Activated CD8-positive, alpha-beta T cell treated with anti-CD3 and anti-CD28 coated beads for 36 hours (primary cell): ENCODE results near the gene SLC24A5. TPM values are rescaled to one million over a fixed set of nuclear protein-coding genes. Genes with fewer than 3 reads are reported as not detected.

ENCODE experiments used
- ATAC-seq: fragments of 200-7000 bp; cut with Tn5 transposase; one replicate; pipeline ENCODE4 v1.10.0; 2021; ENCODE audit warnings: mild to moderate bottlenecking, moderate library complexity
- CTCF ChIA-PET: fragments of 350-600 bp; sonication (Branson Sonifier 250); formaldehyde crosslinking; loops from one replicate; lab custom pipeline; 2021; ENCODE audit warnings: antibody characterized with exemption; lab: Charles Lee
- POLR2A ChIA-PET: fragments of 350-600 bp; sonication (Branson Sonifier 250); formaldehyde crosslinking; loops from one replicate; lab custom pipeline; 2021; ENCODE audit warnings: antibody characterized with exemption; lab: Charles Lee
- DNase-seq: peaks from one replicate; pipeline ENCODE4 v3.0.0-alpha.2; 2020
- H3K27ac Mint-ChIP-seq: one replicate; pipeline ENCODE4 v1.8.0; 2021; ENCODE audit warnings: mild to moderate bottlenecking, mixed read lengths
- H3K27me3 Mint-ChIP-seq: one replicate; pipeline ENCODE4 v1.8.0; 2021; ENCODE audit warnings: mixed read lengths
- H3K36me3 Mint-ChIP-seq: one replicate; pipeline ENCODE4 v1.8.0; 2021; ENCODE audit warnings: low read depth, mixed read lengths
- H3K4me1 Mint-ChIP-seq: one replicate; pipeline ENCODE4 v1.8.0; 2021; ENCODE audit warnings: low read depth, mixed read lengths
- H3K4me3 Mint-ChIP-seq: one replicate; pipeline ENCODE4 v1.8.0; 2021; ENCODE audit warnings: mild to moderate bottlenecking, moderate library complexity, mixed read lengths
- H3K9me3 Mint-ChIP-seq: one replicate; pipeline ENCODE4 v1.8.0; 2021; ENCODE audit warnings: mixed read lengths
- CTCF ChIP-seq: fragments of 200-600 bp; IDR thresholded peaks from one replicate; pipeline ENCODE4 v1.8.0; 2022; ENCODE audit warnings: antibody characterized with exemption, mild to moderate bottlenecking
- intact Hi-C: fragments of 100-400 bp; cut with micrococcal nuclease; formaldehyde crosslinking; loops from one replicate; pipeline ENCODE4 v1.10.0; 2022
- total RNA-seq, 2 experiments: library from RNA; stranded (reverse); gene quantifications; one replicate each; pipeline ENCODE4 v1.2.3, GENCODE V29; 2021

Gene SLC24A5
- total RNA-seq, 2 experiments from 2014 or later: not detected

GRCh38 chr15:48089702-48090101 is 31.1 kb upstream of the SLC24A5 start:
- no peak for DNase-seq
- no peak overlapping the region for H3K27ac Mint-ChIP-seq
- peaks cover 2% of the 10 kb centered on the region for H3K27me3 Mint-ChIP-seq
- TF ChIP-seq CTCF: no peak
- ChIA-PET CTCF (no interaction called here), POLR2A (no interaction called here)
- no peak for ATAC-seq
- no peaks in the 10 kb centered on the region for H3K9me3 Mint-ChIP-seq
- no peak overlapping the region for H3K4me3 Mint-ChIP-seq
- intact Hi-C loops: no loop called here
- no peaks in the 10 kb centered on the region for H3K4me1 Mint-ChIP-seq
- H3K36me3 Mint-ChIP-seq: no peaks in the 10 kb centered on the region

- POLR2A ChIA-PET: no interaction called here
- peaks cover 2% of the 10 kb centered on the region for H3K27me3 Mint-ChIP-seq
- intact Hi-C loops: no loop called here
- no peak overlapping the region for H3K4me3 Mint-ChIP-seq
- H3K27ac Mint-ChIP-seq: no peak overlapping the region
- DNase-seq: no peak
- no peak for ATAC-seq
- no peaks in the 10 kb centered on the region for H3K4me1 Mint-ChIP-seq
- TF ChIP-seq CTCF: no peak
- no peaks in the 10 kb centered on the region for H3K36me3 Mint-ChIP-seq
- CTCF ChIA-PET: no interaction called here
- H3K9me3 Mint-ChIP-seq: no peaks in the 10 kb centered on the region
Observed at GRCh38 chr15:48090115-48090514, 30.7 kb upstream of the SLC24A5 start.

GRCh38 chr15:48090666-48091065 is 30.1 kb upstream of the SLC24A5 start:
- intact Hi-C loops: no loop called here
- H3K9me3 Mint-ChIP-seq: no peaks in the 10 kb centered on the region
- no peak for ATAC-seq
- no peak overlapping the region for H3K27ac Mint-ChIP-seq
- POLR2A ChIA-PET: no interaction called here
- H3K36me3 Mint-ChIP-seq: no peaks in the 10 kb centered on the region
- no peak for DNase-seq
- CTCF ChIA-PET: no interaction called here
- no peaks in the 10 kb centered on the region for H3K4me1 Mint-ChIP-seq
- no peak for TF ChIP-seq CTCF
- H3K4me3 Mint-ChIP-seq: no peak overlapping the region
- peaks cover 2% of the 10 kb centered on the region for H3K27me3 Mint-ChIP-seq

- TF ChIP-seq CTCF: no peak
- Mint-ChIP-seq H3K4me1 (no peaks in the 10 kb centered on the region), H3K27me3 (peaks cover 2% of the 10 kb centered on the region), H3K27ac (no peak overlapping the region), H3K4me3 (no peak overlapping the region), H3K9me3 (no peaks in the 10 kb centered on the region), H3K36me3 (no peaks in the 10 kb centered on the region)
- ChIA-PET POLR2A (no interaction called here), CTCF (no interaction called here)
- ATAC-seq (no peak), DNase-seq (no peak)
- intact Hi-C loops: no loop called here
Observed at GRCh38 chr15:48091522-48091921, 29.3 kb upstream of the SLC24A5 start.

GRCh38 chr15:48096355-48096786 is 24.4 kb upstream of the SLC24A5 start:
- H3K4me3 Mint-ChIP-seq: no peak overlapping the region
- no peaks in the 10 kb centered on the region for H3K4me1 Mint-ChIP-seq
- DNase-seq (no peak), ATAC-seq (no peak)
- no peak overlapping the region for H3K27ac Mint-ChIP-seq
- intact Hi-C loops: no loop called here
- no peaks in the 10 kb centered on the region for H3K36me3 Mint-ChIP-seq
- H3K27me3 Mint-ChIP-seq: peaks cover 8% of the 10 kb centered on the region
- no peaks in the 10 kb centered on the region for H3K9me3 Mint-ChIP-seq
- ChIA-PET POLR2A (no interaction called here), CTCF (no interaction called here)
- TF ChIP-seq CTCF: no peak
